Colonic mucosa (tissue), 4 donors: ENCODE measurements around the gene LY9. TPM values are rescaled to one million over a fixed set of nuclear protein-coding genes. Genes with fewer than 3 reads are reported as not detected.
A peak's percentile ranks its signal among the peaks of the same experiment; 100 is the strongest.

Experiments
- DNase-seq: peaks from one replicate; pipeline ENCODE4 v3.0.0-alpha.2; 2020
- H3K27ac ChIP-seq: fragments of 200-600 bp; one replicate; pipeline ENCODE4 v1.8.0; 2021
- H3K27me3 ChIP-seq: fragments of 200-600 bp; one replicate; pipeline ENCODE4 v1.8.0; 2021
- H3K36me3 ChIP-seq: fragments of 200-600 bp; one replicate; pipeline ENCODE4 v1.8.0; 2021
- H3K4me1 ChIP-seq: fragments of 200-600 bp; one replicate; pipeline ENCODE4 v1.8.0; 2021; ENCODE audit warnings: mild to moderate bottlenecking
- H3K4me3 ChIP-seq: fragments of 200-600 bp; one replicate; pipeline ENCODE4 v1.8.0; 2021
- H3K9ac ChIP-seq, 2 donors: one replicate each; pipeline ENCODE4 v1.7.0; 2013; ENCODE audit warnings: control low read depth in 2 of 2, low read depth in 2 of 2, low read length in 2 of 2
- H3K9me3 ChIP-seq: fragments of 200-600 bp; one replicate; pipeline ENCODE4 v1.8.0; 2021
- intact Hi-C: fragments of 100-400 bp; cut with DNase I; formaldehyde crosslinking; loops from one replicate; pipeline ENCODE4 v1.14.1; 2022
- total RNA-seq, 2 donors: library from RNA; stranded (reverse); fragmentation: NEBNext Ultra II Directional in 1 of 2; extraction: Animal tissue kit (Norgen Biotek cat#: 25700) in 1 of 2; gene quantifications; one replicate each; pipeline ENCODE4 v1.2.1, GENCODE V29; 2021
- TF ChIP-seq, protein P1 (sequence below): fragments of 200-600 bp; IDR thresholded peaks from one replicate; pipeline ENCODE4 v1.8.0; 2022; ENCODE audit warnings: antibody characterized with exemption, mild to moderate bottlenecking
- donor health status: healthy.
- donor health status: DM: no; HTN: no; CAD: no.
- donor health status: DM: no; HTN: no; CAD: no.

LY9 gene
- total RNA-seq, 2 donors from 2014 or later: 1.2 to 2.7 TPM

DNA sequence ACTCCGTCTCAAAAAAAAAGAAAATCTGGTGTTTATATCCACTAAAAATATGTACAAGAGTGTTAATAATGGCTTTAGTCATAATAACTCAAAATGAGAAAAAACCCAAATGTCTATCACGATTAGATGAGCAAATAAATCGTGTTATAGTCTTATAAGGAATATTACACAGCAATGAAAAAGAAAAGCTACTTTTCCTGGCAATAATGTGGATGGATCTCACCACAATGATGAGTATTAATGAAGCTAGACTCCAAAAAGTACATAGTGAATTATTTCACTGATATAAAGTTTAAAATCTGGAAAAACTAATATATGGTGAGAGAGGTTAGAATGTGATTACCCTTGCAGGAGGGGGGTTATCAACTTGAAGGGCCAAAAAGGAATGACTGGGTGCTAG, 57.0 kb downstream of the LY9 start:
- Histone ChIP-seq H3K27ac (no peak overlapping the region), H3K27me3 (no peaks in the 10 kb centered on the region), H3K9ac (no peak overlapping the region), H3K4me1 (no peaks in the 10 kb centered on the region), H3K9me3 (no peaks in the 10 kb centered on the region), H3K4me3 (no peak overlapping the region), H3K36me3 (no peaks in the 10 kb centered on the region)
- DNase-seq: no peak
- intact Hi-C loops: no loop called here
- TF ChIP-seq, protein P1, sequence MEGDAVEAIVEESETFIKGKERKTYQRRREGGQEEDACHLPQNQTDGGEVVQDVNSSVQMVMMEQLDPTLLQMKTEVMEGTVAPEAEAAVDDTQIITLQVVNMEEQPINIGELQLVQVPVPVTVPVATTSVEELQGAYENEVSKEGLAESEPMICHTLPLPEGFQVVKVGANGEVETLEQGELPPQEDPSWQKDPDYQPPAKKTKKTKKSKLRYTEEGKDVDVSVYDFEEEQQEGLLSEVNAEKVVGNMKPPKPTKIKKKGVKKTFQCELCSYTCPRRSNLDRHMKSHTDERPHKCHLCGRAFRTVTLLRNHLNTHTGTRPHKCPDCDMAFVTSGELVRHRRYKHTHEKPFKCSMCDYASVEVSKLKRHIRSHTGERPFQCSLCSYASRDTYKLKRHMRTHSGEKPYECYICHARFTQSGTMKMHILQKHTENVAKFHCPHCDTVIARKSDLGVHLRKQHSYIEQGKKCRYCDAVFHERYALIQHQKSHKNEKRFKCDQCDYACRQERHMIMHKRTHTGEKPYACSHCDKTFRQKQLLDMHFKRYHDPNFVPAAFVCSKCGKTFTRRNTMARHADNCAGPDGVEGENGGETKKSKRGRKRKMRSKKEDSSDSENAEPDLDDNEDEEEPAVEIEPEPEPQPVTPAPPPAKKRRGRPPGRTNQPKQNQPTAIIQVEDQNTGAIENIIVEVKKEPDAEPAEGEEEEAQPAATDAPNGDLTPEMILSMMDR: no peak

DNA sequence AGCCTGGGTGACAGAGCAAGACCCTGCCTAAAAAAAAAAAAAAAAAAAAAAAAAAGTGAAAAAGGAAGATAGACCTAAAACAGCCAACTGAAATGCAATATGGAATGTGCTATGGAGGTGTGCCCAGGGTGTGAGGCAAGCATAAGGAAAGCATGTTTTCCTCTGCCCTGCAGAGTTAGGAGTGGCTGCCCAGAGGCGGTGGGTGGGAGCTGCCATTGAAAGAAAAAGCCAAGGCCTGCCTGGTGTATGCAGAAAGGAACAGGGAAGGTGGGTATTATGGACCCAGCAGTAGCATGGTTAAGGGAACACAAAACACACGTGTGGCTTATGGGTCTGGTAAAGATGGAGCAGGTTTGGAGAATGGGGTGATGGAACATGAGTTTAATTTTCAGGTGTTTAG, 57.8 kb downstream of the LY9 start:
- no peak for DNase-seq
- H3K4me3 ChIP-seq: no peak overlapping the region
- no peaks in the 10 kb centered on the region for H3K4me1 ChIP-seq
- H3K9me3 ChIP-seq: no peaks in the 10 kb centered on the region
- intact Hi-C loops: no loop called here
- H3K27me3 ChIP-seq: no peaks in the 10 kb centered on the region
- H3K27ac ChIP-seq: no peak overlapping the region
- TF ChIP-seq, protein P1: no peak
- no peaks in the 10 kb centered on the region for H3K36me3 ChIP-seq
- H3K9ac ChIP-seq: no peak overlapping the region

DNA sequence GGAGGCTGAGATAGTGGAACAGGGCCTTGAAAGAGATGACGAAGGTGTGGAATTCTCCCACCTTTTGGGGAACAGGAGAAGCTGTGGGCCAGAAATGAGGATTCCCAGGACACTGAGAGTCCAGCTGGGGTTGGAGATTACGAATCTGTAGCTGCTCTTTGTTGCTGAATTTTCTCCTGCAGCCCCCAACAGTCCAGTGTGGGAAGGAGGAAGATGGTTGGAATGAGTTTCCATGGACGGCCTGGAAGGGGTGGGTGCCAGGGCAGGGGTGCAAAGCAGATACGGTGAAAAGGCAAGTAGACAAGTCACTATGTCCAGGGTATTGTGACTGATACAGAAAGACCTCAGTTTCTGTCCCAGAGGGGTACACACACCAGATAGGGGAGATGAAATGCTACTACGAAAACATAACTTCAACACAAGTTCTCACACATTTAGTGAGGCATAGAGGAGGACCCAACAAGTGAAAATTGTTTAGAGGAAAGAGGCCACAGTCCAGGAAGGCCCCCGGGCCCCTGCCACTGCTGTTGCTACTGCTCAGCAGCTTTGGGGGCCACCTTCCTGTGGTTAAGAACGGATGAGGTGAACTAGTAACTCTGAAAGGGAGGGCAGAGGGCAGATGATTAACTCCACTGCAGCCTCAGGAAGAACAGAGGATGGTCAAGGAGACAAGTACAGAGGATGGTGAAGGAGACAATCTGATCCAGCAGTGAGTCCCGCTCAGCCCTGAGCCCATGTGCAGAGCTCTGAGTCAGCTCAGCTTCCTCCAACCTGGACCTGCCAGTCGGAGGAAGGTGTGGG, 59.4 kb downstream of the LY9 start:
- no peaks in the 10 kb centered on the region for H3K27me3 ChIP-seq
- no peaks in the 10 kb centered on the region for H3K4me1 ChIP-seq
- intact Hi-C loops: no loop called here
- H3K9me3 ChIP-seq: no peaks in the 10 kb centered on the region
- no peak overlapping the region for H3K27ac ChIP-seq
- H3K9ac ChIP-seq: no peak overlapping the region
- DNase-seq: no peak
- no peaks in the 10 kb centered on the region for H3K36me3 ChIP-seq
- no peak overlapping the region for H3K4me3 ChIP-seq
- TF ChIP-seq, protein P1: no peak

DNA sequence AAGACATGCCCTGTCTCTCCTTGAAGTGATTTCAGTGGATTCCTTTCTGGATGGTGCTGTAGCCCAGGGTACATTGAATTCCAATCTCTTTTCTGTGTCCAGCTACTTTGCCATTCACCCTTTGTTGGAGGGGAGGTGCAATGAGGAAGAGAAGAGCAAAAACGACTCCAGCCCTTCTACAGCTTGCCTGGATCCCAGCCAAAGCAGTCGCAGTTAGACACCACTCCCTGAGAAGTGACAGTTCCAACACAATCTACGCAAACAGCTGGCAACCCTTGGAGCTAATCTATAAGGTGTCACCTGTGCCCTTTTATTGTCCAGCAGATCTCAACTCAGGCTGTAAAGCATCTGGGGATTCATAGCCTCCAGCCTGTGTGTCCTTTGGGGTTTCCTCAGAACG, 62.1 kb downstream of the LY9 start:
- intact Hi-C loops: no loop called here
- peak overlapping the region; percentile 34 for H3K27ac ChIP-seq
- H3K9ac ChIP-seq: no peak overlapping the region
- no peaks in the 10 kb centered on the region for H3K36me3 ChIP-seq
- no peaks in the 10 kb centered on the region for H3K9me3 ChIP-seq
- no peaks in the 10 kb centered on the region for H3K4me1 ChIP-seq
- H3K4me3 ChIP-seq: no peak overlapping the region
- TF ChIP-seq, protein P1: no peak
- peak; percentile 89 for DNase-seq
- H3K27me3 ChIP-seq: no peaks in the 10 kb centered on the region

DNA sequence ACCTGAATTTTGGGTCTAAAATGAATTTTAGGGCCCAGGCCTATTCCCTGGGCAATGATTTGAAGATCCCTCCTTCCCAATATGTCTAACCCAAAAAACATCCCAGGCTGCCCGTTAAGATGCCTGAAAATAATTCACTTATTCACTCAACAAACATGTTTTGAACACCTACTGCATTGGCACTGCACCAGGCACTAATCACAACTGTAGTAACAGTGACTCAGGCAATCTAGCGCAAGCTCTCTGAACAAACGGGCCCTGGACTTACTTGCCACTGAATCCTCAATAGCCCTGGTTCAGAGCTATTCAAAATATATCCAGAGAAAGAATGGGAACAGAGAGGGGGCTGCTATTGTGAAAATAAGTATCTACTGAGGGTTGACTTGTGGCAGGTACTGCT, 62.5 kb downstream of the LY9 start:
- no peak overlapping the region for H3K4me3 ChIP-seq
- no peaks in the 10 kb centered on the region for H3K9me3 ChIP-seq
- H3K4me1 ChIP-seq: no peaks in the 10 kb centered on the region
- no peaks in the 10 kb centered on the region for H3K27me3 ChIP-seq
- TF ChIP-seq, protein P1: no peak
- H3K27ac ChIP-seq: peak overlapping the region; percentile 34
- no peak overlapping the region for H3K9ac ChIP-seq
- intact Hi-C loops: no loop called here
- H3K36me3 ChIP-seq: no peaks in the 10 kb centered on the region
- DNase-seq: no peak
